ENCODE data around the gene ZNF23.

The ZNF23 gene

DNA sequence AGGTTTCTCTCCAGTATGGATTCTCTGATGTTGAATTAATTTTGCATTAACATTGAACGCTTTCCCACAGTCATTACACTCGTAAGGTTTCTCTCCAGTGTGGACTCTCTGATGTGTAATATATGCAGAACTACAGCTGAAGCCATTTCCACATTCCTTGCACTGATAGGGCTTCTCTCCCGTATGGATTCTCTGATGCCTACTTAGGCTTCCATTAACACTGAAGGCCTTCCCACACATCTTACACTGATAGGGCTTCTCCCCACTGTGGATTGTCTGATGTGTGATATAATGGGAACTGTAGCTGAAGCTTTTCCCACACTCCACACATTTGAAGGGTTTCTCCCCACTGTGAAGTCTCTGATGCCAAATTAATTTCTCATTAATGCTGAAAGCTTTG is 13.0 kb downstream of the ZNF23 start:
- TF ChIP-seq, protein P1, sequence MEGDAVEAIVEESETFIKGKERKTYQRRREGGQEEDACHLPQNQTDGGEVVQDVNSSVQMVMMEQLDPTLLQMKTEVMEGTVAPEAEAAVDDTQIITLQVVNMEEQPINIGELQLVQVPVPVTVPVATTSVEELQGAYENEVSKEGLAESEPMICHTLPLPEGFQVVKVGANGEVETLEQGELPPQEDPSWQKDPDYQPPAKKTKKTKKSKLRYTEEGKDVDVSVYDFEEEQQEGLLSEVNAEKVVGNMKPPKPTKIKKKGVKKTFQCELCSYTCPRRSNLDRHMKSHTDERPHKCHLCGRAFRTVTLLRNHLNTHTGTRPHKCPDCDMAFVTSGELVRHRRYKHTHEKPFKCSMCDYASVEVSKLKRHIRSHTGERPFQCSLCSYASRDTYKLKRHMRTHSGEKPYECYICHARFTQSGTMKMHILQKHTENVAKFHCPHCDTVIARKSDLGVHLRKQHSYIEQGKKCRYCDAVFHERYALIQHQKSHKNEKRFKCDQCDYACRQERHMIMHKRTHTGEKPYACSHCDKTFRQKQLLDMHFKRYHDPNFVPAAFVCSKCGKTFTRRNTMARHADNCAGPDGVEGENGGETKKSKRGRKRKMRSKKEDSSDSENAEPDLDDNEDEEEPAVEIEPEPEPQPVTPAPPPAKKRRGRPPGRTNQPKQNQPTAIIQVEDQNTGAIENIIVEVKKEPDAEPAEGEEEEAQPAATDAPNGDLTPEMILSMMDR (IDR thresholded peaks at IDR 0.05): no peak
- H3K27me3 Mint-ChIP-seq (ENCODE audit: low read depth, poor library complexity): peaks cover 8% of the 10 kb centered on the region

DNA sequence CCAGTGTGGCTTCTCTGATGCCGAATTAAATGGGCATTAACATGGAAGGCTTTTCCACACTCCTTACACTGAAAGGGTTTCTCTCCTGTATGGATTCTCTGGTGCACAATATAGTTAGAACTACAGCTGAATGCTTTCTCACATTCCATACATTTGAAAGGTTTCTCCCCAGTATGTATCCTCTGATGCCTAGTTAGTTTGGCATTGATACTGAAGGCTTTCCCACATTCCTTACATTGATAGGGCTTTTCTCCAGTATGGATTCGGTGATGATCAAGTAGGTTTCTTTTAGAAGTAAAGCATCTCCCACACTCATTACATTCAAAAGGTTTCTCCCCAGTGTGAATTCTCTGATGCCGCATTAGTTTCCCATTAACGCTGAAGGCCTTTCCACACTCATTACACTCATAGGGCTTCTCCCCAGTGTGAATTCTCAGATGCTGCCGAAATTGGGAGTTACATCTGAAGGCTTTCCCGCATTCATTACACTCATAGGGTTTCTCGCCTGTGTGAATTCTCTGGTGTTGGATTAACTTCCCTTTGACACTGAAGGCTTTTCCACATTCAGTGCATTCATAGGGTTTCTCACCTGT is 13.7 kb downstream of the ZNF23 start:
- TF ChIP-seq, protein P1 (IDR thresholded peaks at IDR 0.05): no peak
- H3K9me3 Mint-ChIP-seq: peaks cover 98% of the 10 kb centered on the region
- no peak overlapping the region for H3K4me3 Mint-ChIP-seq
- H3K27me3 Mint-ChIP-seq (ENCODE audit: low read depth, poor library complexity): peaks cover 8% of the 10 kb centered on the region
- H3K27ac Mint-ChIP-seq: no peak overlapping the region
- no peak for DNase-seq
- H3K4me1 Mint-ChIP-seq: no peaks in the 10 kb centered on the region
- H3K36me3 Mint-ChIP-seq (ENCODE audit: low read depth): peaks cover 80% of the 10 kb centered on the region

More for the DNA sequence above, 13.0 kb downstream of the ZNF23 start:
- Mint-ChIP-seq H3K27ac (no peak overlapping the region), H3K4me1 (no peaks in the 10 kb centered on the region), H3K9me3 (peaks cover 97% of the 10 kb centered on the region), H3K4me3 (no peak overlapping the region), H3K36me3 (ENCODE audit: low read depth) (peaks cover 83% of the 10 kb centered on the region)
- no peak for DNase-seq

DNA sequence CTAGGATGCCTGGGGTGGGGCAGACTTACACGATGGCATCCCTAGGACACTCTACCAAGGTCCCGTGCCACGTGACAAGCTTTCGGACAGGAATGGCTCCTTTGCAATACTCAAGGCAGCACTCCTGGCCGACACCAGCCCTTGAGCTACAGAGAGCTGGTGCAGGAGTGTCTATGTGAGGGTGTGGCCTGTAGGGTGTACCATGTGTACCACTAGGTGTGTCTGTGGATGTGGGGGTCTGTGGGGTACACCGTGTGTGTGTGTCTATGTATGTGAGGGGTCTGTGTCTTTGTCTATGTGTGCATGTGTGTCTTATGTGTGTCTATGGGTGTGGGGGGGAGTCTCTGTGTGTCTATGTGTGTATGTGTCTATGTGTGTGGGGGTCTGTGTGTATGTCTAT is 18.3 kb downstream of the ZNF23 start:
- H3K9me3 Mint-ChIP-seq: peaks cover 55% of the 10 kb centered on the region
- no peak overlapping the region for H3K27ac Mint-ChIP-seq
- peaks cover 13% of the 10 kb centered on the region for H3K27me3 Mint-ChIP-seq (ENCODE audit: low read depth, poor library complexity)
- H3K36me3 Mint-ChIP-seq (ENCODE audit: low read depth): peaks cover 34% of the 10 kb centered on the region
- peaks cover 6% of the 10 kb centered on the region for H3K4me1 Mint-ChIP-seq
- no peak for DNase-seq
- no peak overlapping the region for H3K4me3 Mint-ChIP-seq
- TF ChIP-seq, protein P1 (IDR thresholded peaks at IDR 0.05): no peak

DNA sequence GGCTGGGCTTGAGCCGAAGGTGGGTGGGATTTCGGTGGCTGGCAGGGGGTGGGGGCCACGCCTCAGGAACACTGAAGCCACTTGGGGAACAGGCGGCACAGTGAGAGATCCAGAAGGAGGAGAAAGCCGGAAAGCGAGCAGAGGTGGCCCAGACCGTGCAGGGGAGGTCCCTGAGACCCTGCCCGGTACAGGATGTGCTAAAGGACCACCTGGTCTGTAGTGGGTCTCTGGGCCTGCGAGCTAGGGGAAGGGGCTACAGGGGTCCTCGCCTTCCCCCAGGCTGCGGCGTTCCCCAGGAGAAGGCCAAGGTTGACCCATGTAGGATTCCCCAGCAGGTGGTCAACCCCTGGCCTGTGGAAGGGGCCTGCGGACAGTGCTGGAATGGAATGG is 20.0 kb downstream of the ZNF23 start, which contains the start of gene TLE7:
TLE7 (minus strand) TSS at position 4 of the 390 bp plus-strand sequence. CDS start 8,730 bp downstream, outside the sequence.
- no peak within 1 kb of the TSS for H3K27ac Mint-ChIP-seq
- peaks cover 6% of the 10 kb centered on the region for H3K4me1 Mint-ChIP-seq
- TF ChIP-seq, protein P1 (IDR thresholded peaks at IDR 0.05): no peak
- peaks cover 16% of the 10 kb centered on the region for H3K27me3 Mint-ChIP-seq (ENCODE audit: low read depth, poor library complexity)
- DNase-seq: no peak
- peaks cover 17% of the 10 kb centered on the region for H3K36me3 Mint-ChIP-seq (ENCODE audit: low read depth)
- peaks cover 38% of the 10 kb centered on the region for H3K9me3 Mint-ChIP-seq
- no peak within 1 kb of the TSS for H3K4me3 Mint-ChIP-seq

DNA sequence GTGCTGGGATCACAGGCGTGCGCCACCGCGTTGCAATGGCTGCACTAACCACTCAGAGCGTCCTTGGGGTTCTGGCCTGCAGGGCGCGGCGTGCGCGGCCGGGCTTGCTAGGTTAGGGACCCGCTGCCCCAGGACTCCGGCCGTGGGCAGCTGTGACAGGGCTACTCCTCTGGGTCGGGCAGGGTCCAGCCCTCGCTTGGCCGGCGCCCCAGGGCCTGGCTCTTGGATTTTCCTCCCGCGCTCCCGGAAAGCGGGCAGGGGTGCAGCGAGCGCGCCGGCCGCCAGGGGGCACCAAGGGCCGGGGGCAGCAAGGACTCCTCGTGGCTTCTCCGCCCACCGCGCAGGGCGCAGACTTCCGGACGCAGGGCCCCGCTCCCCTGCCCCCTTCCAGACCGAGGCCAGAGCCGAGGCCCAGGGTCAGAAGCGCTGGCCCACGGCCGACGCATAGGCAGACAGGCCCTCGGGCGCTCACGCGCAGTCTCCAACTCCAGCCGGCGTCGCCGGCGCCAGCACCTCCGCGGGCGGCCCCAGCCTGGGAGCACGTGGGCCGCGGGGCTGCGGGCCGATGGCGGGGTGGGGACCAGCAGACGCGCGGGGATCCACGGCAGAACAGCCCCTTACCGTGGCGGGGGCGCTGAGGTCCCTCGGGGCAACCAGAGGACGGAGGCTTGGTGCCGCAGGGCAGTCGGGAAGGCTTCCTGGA is 20.5 kb downstream of the ZNF23 start:
- Mint-ChIP-seq H3K36me3 (ENCODE audit: low read depth) (peaks cover 16% of the 10 kb centered on the region), H3K4me3 (no peak overlapping the region), H3K4me1 (peaks cover 6% of the 10 kb centered on the region), H3K27me3 (ENCODE audit: low read depth, poor library complexity) (peaks cover 20% of the 10 kb centered on the region), H3K9me3 (peaks cover 32% of the 10 kb centered on the region), H3K27ac (no peak overlapping the region)
- no peak for DNase-seq
- TF ChIP-seq, protein P1 (IDR thresholded peaks at IDR 0.05): no peak

All from nephron progenitor cell (in vitro differentiated cells).